Measurements from ENCODE around the gene PTPN3. TPM values are rescaled to one million over a fixed set of nuclear protein-coding genes. Genes with fewer than 3 reads are reported as not detected.

Gene PTPN3
- total and polyA plus RNA-seq, 2 donors (not counting 1 experiment from before 2014, with no cell fraction given), result 1.4 to 2.3 TPM

- Histone ChIP-seq H3K27me3 (ENCODE audit: control insufficient read depth, insufficient read depth, low read length) (no peaks in the 10 kb centered on the region), H3K4me2 (ENCODE audit: extremely low read depth, insufficient read depth, low read length) (no peak overlapping the region), H3K36me3 (ENCODE audit: control insufficient read depth, insufficient read depth, low read length) (no peaks in the 10 kb centered on the region), H3K9me3 (ENCODE audit: control insufficient read depth, insufficient read depth, low read depth, low read length) (no peaks in the 10 kb centered on the region), H3K4me3 (replicated peaks in 1 of 4; ENCODE audit: control extremely low read depth in 1 of 4, insufficient read depth in 1 of 4, low read depth in 3 of 4, low read length in 4 of 4) (no peak overlapping the region), H3K27ac (ENCODE audit: insufficient read depth, low read length) (no peak overlapping the region), H3K79me2 (ENCODE audit: control insufficient read depth, insufficient read depth, low read length) (no peaks in the 10 kb centered on the region), H3K4me1 (ENCODE audit: control insufficient read depth, extremely low read depth, insufficient read depth, low read length) (no peaks in the 10 kb centered on the region), H2AFZ (ENCODE audit: low read length) (no peak overlapping the region), H4K20me1 (ENCODE audit: control insufficient read depth, extremely low read depth, insufficient read depth, low read length) (no peaks in the 10 kb centered on the region), H3K9ac (ENCODE audit: insufficient read depth, low read length) (no peak overlapping the region)
- TF ChIP-seq CTCF (conservative IDR thresholded peaks at IDR 0.05 in 1 of 2, IDR thresholded peaks at IDR 0.05 in 1 of 2; ENCODE audit: low read depth in 1 of 2, low read length in 2 of 2) (no peak), EZH2 (IDR thresholded peaks at IDR 0.05; ENCODE audit: low read length, missing control alignments) (no peak)
- DNase-seq (ENCODE audit: low read depth in 2 of 2), result no peak
Measured at GRCh38 chr9:109426626-109427402, 71.3 kb downstream of the PTPN3 start.

- no peak overlapping the region for H3K27ac ChIP-seq (ENCODE audit: insufficient read depth, low read length)
- no peaks in the 10 kb centered on the region for H3K9me3 ChIP-seq (ENCODE audit: control insufficient read depth, insufficient read depth, low read depth, low read length)
- no peak overlapping the region for H3K9ac ChIP-seq (ENCODE audit: insufficient read depth, low read length)
- no peaks in the 10 kb centered on the region for H3K79me2 ChIP-seq (ENCODE audit: control insufficient read depth, insufficient read depth, low read length)
- H4K20me1 ChIP-seq (ENCODE audit: control insufficient read depth, extremely low read depth, insufficient read depth, low read length), result no peaks in the 10 kb centered on the region
- no peak overlapping the region for H3K4me2 ChIP-seq (ENCODE audit: extremely low read depth, insufficient read depth, low read length)
- H3K4me1 ChIP-seq (ENCODE audit: control insufficient read depth, extremely low read depth, insufficient read depth, low read length), result no peaks in the 10 kb centered on the region
- no peaks in the 10 kb centered on the region for H3K36me3 ChIP-seq (ENCODE audit: control insufficient read depth, insufficient read depth, low read length)
- H3K4me3 ChIP-seq (replicated peaks in 1 of 4; ENCODE audit: control extremely low read depth in 1 of 4, insufficient read depth in 1 of 4, low read depth in 3 of 4, low read length in 4 of 4), result no peak overlapping the region
- no peak for DNase-seq (ENCODE audit: low read depth in 2 of 2)
- no peak for TF ChIP-seq CTCF (conservative IDR thresholded peaks at IDR 0.05 in 1 of 2, IDR thresholded peaks at IDR 0.05 in 1 of 2; ENCODE audit: low read depth in 1 of 2, low read length in 2 of 2)
- no peak for TF ChIP-seq EZH2 (IDR thresholded peaks at IDR 0.05; ENCODE audit: low read length, missing control alignments)
- H2AFZ ChIP-seq (ENCODE audit: low read length), result no peak overlapping the region
- H3K27me3 ChIP-seq (ENCODE audit: control insufficient read depth, insufficient read depth, low read length), result no peaks in the 10 kb centered on the region
Measured at GRCh38 chr9:109424618-109425017, 73.5 kb downstream of the PTPN3 start.

- no peak for TF ChIP-seq CTCF (conservative IDR thresholded peaks at IDR 0.05 in 1 of 2, IDR thresholded peaks at IDR 0.05 in 1 of 2; ENCODE audit: low read depth in 1 of 2, low read length in 2 of 2)
- no peak for TF ChIP-seq EZH2 (IDR thresholded peaks at IDR 0.05; ENCODE audit: low read length, missing control alignments)
- Histone ChIP-seq H3K36me3 (ENCODE audit: control insufficient read depth, insufficient read depth, low read length) (no peaks in the 10 kb centered on the region), H3K9ac (ENCODE audit: insufficient read depth, low read length) (no peak overlapping the region), H3K9me3 (ENCODE audit: control insufficient read depth, insufficient read depth, low read depth, low read length) (no peaks in the 10 kb centered on the region), H3K27ac (ENCODE audit: insufficient read depth, low read length) (no peak overlapping the region), H3K4me2 (ENCODE audit: extremely low read depth, insufficient read depth, low read length) (no peak overlapping the region), H3K4me3 (replicated peaks in 1 of 4; ENCODE audit: control extremely low read depth in 1 of 4, insufficient read depth in 1 of 4, low read depth in 3 of 4, low read length in 4 of 4) (no peak overlapping the region), H3K27me3 (ENCODE audit: control insufficient read depth, insufficient read depth, low read length) (no peaks in the 10 kb centered on the region), H4K20me1 (ENCODE audit: control insufficient read depth, extremely low read depth, insufficient read depth, low read length) (no peaks in the 10 kb centered on the region), H2AFZ (ENCODE audit: low read length) (no peak overlapping the region), H3K4me1 (ENCODE audit: control insufficient read depth, extremely low read depth, insufficient read depth, low read length) (no peaks in the 10 kb centered on the region), H3K79me2 (ENCODE audit: control insufficient read depth, insufficient read depth, low read length) (no peaks in the 10 kb centered on the region)
- no peak for DNase-seq (ENCODE audit: low read depth in 2 of 2)
Measured at GRCh38 chr9:109423877-109424276, 74.2 kb downstream of the PTPN3 start.
